ENCODE measurements around the gene PTPN3. TPM values are rescaled to one million over a fixed set of nuclear protein-coding genes. Genes with fewer than 3 reads are reported as not detected.

PTPN3 gene
- total RNA-seq, 1 donor from 2014 or later = 2.1 TPM

- DNase-seq (ENCODE audit: low read depth in 2 of 2) = no peak
Measured at GRCh38 chr9:109424618-109425017, 73.5 kb downstream of the PTPN3 start.

GRCh38 chr9:109423877-109424276, 74.2 kb downstream of the PTPN3 start:
- no peak for DNase-seq (ENCODE audit: low read depth in 2 of 2)

DNA sequence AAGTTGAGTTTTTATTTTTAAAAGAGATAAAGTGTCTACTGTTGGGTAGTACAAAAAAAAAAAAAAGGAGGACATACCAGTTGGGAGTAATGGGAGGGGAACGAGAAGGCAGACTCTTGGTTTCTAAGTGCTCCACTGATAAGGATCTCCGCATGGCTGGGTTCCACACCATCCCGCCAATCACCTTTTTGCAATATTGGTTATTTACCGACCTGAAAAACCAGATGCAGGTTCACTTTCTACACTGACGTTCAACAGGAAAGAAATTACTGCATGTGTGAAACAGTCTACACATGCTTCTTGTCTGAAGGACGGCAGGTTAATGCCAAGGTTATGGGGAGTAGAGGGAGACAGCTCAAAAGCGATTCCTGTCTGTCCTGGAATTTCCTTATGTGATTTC, 75.5 kb downstream of the PTPN3 start:
- DNase-seq (ENCODE audit: low read depth in 2 of 2) = no peak

GRCh38 chr9:109421026-109421970, 76.8 kb downstream of the PTPN3 start:
- DNase-seq (ENCODE audit: low read depth in 2 of 2) = no peak

DNA sequence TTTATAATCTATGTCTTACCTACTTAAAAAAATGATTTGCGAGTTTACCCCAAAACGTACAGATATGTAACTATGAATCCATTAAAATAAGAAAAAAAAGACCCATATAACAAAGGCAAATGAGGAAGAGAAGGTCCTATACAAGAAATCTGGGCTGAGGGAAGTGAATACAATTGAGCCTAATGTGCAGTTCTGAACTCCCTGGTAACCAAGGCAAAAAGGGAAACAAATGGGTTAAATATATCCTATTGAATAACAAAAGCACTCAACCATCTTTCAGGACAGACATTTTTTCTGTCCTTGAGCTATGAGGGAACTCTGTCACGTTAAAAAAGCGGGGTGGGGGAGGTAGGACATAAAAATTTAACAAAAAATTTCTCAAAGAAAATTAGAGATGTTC, 78.6 kb downstream of the PTPN3 start:
- DNase-seq (ENCODE audit: low read depth in 2 of 2) = no peak

GRCh38 chr9:109418827-109419226, 79.3 kb downstream of the PTPN3 start:
- DNase-seq (ENCODE audit: low read depth in 2 of 2) = no peak

DNA sequence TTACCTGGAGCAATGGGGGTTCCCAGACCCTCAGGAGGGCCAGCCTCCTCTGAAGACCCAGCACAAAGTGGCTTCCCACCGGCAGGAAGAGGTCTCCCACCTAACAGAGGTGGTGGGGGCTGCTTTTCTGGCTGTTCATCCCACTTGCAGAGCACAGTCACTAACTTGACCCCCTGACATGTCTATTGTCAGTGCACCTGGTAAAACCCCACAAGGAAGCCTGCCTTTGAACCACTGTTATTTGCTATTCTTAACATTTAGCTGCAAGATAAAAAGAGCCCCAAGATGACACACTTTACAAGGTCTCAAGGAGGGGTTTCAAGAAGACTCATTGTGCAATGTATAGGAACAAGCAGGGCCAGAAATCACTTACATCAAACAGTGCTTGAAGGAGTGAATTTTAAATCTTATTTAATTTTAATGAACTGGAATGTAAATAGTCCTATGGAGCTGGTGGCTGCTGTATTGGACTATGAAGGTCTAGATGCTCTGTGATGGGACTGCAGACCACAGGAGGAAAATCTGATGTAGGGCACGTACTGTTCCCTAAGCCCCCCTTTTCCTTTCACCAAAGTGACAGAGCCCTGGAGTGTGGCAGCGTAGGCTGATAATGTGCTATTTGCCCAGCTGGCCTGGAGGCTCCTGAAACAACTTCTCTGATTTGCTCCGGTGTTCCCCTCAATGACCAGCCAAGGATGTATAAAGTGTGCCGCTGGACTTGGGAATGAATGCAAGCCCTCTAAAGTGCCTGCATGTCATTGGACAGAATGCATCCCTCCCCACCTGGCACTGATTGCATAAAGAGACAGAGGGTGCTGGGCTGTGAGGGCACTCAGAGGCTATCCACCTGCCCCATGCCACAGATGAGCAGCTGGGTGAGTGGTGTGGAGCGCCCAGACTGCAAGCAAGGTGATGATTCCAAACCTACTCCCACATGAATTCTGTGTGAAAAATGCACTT, 80.2 kb downstream of the PTPN3 start:
- no peak for DNase-seq (ENCODE audit: low read depth in 2 of 2)

DNA sequence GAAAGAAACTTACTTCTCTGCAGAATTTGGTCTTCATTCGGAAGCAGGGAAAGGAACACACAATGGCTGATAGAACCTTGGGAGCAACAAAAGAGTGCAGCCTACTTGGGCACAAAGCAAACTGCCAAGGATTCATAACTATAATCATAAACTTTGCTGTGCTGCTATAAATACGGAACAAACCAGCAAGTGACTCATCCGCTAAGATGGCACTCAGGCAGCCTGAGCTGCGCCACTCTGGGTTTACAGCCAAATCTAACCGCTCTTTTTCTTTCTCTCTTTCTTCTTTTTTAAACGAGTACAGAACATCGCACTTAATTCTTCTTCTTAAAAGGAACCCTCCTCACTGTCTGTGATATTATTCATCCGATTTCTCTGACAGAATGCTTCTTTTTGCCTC, 81.1 kb downstream of the PTPN3 start:
- DNase-seq (ENCODE audit: low read depth in 2 of 2) = no peak

DNA sequence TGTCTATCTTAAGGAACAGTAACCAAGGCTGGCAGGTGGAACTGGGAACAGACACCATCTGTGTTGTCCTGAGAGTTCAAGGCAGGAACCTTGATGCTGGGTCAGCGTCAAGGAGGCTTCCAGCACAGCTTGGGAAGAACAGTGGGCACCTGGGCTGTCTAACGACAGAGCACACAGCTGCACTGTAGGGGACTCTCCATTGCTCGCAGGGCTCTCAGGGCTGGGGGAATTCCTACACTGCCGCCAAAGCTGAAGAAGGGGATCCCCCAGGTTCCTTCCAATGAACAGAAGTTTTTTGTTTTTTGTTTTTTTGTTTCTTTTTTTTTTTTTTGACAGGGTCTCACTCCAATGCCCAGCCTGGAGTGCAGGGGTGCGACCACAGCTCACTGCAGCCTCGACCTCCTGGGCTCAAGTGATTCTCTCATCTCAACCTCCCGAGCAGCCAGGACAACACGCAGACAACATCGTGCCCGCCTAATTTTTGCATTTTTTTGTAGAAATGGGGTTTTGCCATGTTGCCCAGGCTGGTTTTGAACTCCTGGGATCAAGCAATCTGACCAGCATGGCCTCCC, 81.9 kb downstream of the PTPN3 start:
- DNase-seq (ENCODE audit: low read depth in 2 of 2) = no peak

DNA sequence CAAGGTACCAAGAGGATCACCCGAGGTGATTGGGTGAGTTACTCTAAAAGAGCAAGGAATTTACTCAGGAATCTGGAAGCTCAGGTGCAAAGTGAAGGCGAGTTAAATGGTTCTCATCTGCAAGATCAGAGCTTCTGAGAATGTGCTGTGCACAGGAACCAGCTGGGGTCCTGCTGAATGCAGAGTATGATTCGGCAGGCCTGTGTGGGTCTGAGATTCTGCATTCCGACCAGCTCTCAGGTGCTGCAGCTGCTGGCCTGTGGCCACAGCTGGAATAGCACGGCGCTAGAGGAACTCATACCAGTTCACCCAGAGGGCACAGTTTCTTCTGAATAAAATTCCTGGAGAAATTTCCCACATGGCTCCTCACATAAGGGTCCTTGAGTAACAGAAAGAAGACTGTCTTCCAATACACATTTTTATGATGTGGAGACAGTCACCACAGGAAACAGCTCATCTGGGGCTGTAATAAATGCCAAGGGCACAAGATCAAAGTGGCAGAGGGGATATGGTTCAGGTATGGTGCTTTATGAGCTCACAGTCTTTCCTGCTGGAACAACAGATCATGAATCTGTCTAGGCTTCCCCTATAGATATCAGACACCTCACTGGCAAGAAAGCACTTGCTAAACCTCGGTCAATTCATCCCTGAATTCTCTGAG, 83.9 kb downstream of the PTPN3 start:
- DNase-seq (ENCODE audit: low read depth in 2 of 2) = no peak

GRCh38 chr9:109411798-109412352, 86.2 kb downstream of the PTPN3 start:
- DNase-seq (ENCODE audit: low read depth in 2 of 2) = no peak

DNA sequence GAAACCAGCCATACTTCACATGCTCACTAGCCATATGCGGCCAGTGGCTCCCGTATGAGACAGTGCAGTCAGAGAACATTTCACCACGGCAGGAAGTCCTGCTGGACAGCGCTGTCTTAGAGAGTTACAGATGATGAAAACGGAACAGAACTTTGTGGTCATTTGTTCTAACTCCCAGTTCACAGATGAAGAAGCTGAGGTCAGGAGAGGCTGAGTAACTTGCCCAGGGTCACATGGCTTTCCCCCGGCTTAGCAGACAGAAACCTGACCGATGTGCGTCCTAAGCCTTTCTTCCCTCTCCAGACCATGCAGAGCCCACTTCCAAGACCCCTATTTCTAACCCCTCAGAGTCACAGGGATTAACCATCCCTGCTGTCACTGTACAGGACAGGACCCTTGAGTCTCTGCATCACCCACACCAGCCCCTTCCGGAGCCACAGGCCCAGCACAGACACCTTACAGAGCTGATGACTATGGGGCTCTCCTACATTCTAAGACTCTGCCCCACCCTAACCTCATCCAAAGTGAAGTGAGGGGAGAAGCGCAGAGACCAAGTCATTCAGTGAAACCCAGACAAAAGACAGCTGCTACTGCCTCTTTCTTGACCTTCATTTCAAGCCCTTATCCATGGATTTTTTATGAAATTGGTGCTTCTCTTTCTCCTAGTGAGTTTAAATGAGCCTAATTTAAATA, 86.9 kb downstream of the PTPN3 start:
- DNase-seq (ENCODE audit: low read depth in 2 of 2) = no peak

DNA sequence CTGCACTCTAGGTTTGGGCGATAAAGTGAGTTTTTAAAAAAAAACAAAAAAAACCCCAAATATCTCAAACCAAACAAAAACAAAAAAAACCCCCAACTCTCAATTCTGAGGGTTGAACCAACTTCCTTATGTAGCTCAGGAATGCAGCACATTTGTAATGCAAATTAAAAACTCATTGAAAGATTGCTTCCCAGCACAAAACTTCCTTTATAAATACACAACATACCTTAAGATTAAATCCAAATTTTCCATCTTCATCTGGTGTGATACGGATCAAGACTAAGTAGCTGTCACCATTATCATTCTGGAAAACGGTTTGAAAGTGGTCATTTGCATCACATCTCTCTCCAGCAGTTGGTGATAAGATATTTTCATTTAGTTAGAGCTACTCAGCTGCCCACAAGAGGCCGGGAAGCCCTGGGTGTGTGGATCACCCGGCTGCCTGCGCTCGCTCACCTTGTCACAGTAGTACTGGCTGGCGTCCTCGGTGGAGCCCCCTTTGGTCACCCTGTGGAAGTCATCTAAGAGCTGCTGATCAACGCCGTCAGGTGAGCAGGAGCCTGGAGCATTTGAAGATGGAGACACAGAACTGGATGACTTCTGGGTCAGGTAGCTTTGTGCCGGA, 88.2 kb downstream of the PTPN3 start:
- DNase-seq (ENCODE audit: low read depth in 2 of 2) = no peak

GRCh38 chr9:109408759-109409462, 89.2 kb downstream of the PTPN3 start:
- DNase-seq (ENCODE audit: low read depth in 2 of 2) = no peak

DNA sequence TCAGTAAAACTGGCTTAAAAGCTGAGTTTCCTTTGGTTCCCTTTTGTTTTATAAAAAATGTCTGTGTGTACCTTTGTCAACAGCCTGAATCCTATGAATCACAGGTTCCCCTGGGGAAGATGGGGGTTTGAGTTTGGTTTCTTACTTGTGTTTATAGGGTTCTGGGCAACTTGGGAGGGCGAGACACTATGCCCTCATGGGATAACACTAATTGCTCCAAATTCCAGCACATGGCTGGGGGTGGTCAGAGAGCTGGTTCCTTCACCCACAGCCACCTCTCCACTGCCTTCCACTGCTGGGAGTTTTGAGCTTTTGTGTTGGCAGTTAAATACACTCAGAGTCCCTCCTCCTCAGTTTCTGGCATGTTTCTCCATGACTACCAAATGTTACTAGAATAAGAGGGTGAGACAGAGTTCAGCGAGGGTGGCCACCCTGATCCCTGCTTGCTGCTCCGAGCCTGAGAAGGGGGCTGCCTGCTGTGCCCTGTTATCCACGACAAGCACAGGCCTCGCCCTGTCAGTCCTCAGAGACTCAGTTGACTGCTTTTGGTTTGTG, 94.3 kb downstream of the PTPN3 start:
- no peak for DNase-seq (ENCODE audit: low read depth in 2 of 2)

DNA sequence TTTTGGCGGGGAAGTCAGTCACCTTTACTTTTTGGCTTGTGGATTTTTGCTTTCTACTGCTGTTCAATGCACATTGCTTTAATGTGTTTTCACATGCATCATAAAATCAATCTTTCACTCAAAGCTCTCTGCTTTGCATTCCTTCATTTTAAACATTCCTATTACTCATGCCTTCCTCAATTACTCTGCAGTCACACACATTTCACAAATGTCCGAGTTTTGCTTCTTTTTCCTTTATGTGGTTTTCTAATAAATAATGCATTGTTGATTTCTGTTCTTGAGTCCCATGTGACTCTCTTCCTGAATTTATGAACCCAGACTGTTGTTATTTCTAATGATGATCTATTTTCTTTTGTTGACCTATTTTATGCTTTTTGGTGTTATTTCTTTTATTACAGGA, 95.0 kb downstream of the PTPN3 start:
- DNase-seq (ENCODE audit: low read depth in 2 of 2) = no peak

DNA sequence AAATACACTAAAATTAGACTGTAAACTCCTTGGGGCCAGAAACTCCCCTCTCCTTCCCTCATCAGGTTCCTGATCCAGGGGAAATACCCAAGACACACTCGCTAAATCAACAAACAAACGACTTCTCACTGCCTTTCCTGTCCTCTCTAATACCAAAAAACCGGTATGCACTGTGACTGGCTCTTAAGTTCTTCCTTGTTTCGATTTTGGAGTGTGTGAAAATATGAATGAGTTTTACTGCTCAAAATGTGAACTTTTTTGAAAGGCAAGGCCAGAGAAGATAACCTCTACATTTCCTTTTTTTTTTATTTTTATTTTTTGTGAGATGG, 96.2 kb downstream of the PTPN3 start:
- no peak for DNase-seq (ENCODE audit: low read depth in 2 of 2)

DNA sequence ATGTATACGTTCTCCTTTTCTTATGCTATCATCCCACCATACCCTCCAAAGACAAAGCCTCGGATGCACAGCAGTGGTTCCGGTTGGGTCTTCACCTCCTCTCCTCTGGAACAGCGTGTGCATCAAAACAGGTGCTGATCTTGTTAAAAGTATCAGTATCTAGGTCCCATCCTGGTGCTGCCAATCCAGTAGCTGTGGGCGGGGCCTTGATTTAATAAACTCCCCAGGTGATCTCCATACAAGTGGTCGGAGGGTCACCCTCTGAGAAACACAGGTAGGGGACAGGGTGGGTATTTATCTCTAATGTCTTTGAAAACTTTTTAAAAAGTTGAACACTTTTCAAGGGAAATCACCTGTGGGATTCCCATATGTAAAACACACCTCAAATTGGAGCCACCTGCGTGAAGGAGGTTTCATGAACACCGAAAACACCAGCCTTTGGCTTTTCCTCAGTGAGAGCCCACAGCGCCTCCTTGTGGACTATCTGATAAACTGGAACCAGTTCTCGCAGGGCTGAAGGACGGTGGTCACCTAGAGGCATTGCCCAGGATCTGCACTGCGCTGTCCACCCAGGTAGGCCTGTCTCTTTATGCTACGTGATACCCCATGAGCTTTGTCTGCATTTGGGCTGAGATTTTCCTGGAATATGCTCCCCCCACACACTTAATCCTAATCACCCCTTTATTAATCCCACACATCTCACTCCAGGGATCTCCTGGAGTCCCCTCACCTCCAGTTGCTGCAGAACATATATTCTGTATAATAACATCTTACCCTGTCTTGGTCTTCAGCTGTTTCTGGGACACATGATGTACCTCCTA, 96.7 kb downstream of the PTPN3 start:
- DNase-seq (ENCODE audit: low read depth in 2 of 2) = peak; percentile 27 to 53
